Stimulated activated CD4-positive, alpha-beta T cell treated with anti-CD3 and anti-CD28 coated beads, Interleukin-2, amount 100 ng/mL, for 24 hours (primary cell): ENCODE results near the gene CCIN.

ENCODE experiments used
- DNase-seq, 2 donors: peaks; one replicate each; pipeline ENCODE4 v3.0.0-alpha.2; 2020

The CCIN gene

GRCh38 chr9:36193023-36193422, 23.8 kb downstream of the CCIN start:
- no peak for DNase-seq

- no peak for DNase-seq
Measured at GRCh38 chr9:36194326-36195000, 25.3 kb downstream of the CCIN start.

GRCh38 chr9:36204906-36205547, 35.8 kb downstream of the CCIN start:
- no peak for DNase-seq

DNA sequence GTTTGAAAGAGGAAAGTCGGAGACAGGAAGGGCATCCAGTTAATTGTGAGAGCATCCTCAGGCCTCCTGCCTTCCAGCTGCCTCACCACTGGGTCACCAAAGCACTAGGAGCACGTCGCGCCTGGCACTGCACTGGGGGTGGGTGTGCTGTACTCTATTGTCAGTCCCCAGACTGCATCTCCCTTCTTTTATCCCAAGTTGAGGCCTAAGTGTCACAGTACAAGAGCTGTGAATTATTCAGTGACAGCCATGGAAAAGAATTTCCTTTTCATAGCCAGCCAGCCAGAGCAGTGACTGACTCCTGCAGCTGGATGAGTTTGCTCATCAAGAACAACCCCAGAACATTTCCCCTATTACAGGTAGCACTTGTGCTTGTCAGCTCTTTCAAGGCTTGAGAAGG, 37.8 kb downstream of the CCIN start:
- no peak for DNase-seq

- no peak for DNase-seq
Measured at GRCh38 chr9:36207546-36208012, 38.4 kb downstream of the CCIN start.

DNA sequence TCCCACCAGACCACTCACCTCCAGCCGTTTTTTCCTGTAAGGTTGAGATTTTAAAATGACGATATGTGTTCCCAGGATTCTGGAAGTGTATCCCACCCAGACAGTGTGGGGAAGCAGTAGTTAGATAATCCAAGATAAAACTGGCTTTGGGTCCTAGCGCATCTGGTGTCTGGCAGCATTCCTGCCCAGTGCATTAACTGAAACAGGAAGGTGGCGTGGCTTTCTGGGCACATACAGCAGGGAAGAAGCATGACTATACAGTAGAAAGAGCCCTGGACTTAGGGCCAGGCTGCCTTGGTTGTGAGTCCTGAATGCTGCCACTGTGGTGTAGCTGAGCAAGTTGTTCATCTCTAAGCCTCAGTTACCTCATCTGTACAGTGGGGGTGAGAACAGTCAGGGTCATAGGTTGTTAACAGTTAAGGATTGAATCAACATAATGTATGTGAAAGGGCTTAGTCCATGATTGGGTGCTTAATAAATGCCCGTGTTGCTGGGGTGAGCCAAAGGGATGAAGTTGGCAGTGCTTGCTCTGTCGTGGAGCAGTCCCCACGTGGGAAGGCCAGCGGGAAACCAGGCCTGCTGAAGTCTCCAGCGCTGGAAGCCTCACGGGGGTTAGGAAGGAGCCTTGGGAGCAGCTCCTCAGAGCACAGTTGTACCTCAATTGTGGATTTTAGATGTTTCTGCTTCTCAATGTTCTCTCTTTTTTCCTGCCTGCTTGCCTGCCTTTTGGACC, 39.5 kb downstream of the CCIN start:
- no peak for DNase-seq

GRCh38 chr9:36210722-36211121, 41.5 kb downstream of the CCIN start:
- no peak for DNase-seq

DNA sequence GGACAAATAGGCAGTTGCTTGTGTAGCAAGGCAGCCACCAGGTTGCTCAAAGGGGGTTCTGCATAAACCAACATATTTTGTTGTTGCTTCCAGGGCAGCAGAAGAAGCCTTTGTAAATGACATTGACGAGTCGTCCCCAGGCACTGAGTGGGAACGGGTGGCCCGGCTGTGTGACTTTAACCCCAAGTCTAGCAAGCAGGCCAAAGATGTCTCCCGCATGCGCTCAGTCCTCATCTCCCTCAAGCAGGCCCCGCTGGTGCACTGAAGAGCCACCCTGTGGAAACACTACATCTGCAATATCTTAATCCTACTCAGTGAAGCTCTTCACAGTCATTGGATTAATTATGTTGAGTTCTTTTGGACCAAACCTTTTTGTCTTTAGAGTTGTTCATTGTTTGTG, 42.3 kb downstream of the CCIN start:
- no peak for DNase-seq

- DNase-seq, result no peak
Measured at GRCh38 chr9:36213387-36213786, 44.2 kb downstream of the CCIN start.

- no peak for DNase-seq
Measured at GRCh38 chr9:36213989-36214388, 44.8 kb downstream of the CCIN start.

DNA sequence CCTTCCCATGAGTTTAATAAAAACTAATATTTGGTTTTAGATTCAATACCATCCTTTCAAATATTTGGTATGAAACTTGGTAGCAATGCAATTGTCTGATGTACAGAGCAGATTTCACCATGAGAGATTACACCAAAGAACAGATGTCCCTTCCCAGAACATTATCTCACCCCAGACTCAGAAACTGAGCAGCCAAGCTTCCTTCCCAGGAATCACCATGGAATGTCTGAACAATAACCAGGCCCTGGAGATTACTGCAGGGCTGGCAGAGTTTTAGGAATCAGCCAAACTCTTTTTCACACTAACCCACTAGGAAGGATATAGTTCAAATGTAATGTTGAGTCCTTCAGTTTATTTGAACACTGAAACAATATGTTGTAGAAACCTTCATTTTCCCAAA, 45.4 kb downstream of the CCIN start:
- no peak for DNase-seq

GRCh38 chr9:36217256-36217968, 48.2 kb downstream of the CCIN start:
- no peak for DNase-seq

- no peak for DNase-seq
Measured at GRCh38 chr9:36218011-36218410, 48.8 kb downstream of the CCIN start.

DNA sequence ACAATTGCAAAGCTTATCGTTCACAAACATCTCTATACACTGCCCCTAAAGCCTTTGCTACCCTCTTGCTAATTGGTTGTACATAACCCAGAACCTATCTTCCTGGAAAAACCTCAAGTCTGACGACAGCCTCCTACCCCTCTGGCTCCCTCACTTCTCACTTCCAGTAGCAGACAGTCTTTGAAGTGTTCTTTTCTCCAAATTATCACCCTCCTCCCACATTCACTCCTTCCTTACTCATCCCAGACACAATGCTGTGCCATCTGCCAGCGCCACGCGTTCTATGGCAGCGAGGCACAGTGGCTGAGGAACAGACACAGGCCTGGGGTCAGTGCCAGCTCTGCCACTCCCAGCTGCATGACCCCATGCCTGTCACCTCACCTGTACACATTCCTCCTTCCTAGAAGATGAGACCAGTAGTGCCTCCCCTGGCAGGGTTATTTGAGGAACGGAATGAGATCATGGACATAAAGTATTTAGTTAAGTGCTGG, 49.3 kb downstream of the CCIN start:
- no peak for DNase-seq
